Measurements from ENCODE around the gene HTR3B. TPM values are rescaled to one million over a fixed set of nuclear protein-coding genes. Genes with fewer than 3 reads are reported as not detected.

Gene HTR3B
- total RNA-seq, 3 donors from 2014 or later = not detected

- no peak overlapping the region for H3K4me3 ChIP-seq
- H3K4me1 ChIP-seq (ENCODE audit: low read depth) = no peaks in the 10 kb centered on the region
- no peaks in the 10 kb centered on the region for H3K36me3 ChIP-seq (ENCODE audit: low read depth)
- H3K9me3 ChIP-seq = no peaks in the 10 kb centered on the region
- TF ChIP-seq CTCF (IDR thresholded peaks at IDR 0.05) = no peak
- no peak for ATAC-seq
- intact Hi-C loops (cut with DNase I, micrococcal nuclease) = no loop called here
- DNase-seq = peak in 1 of 3 donors; percentile 5
Observed at GRCh38 chr11:113952588-113952987, 48.0 kb downstream of the HTR3B start.

- DNase-seq (no peak), ATAC-seq (no peak)
- Histone ChIP-seq H3K36me3 (ENCODE audit: low read depth) (no peaks in the 10 kb centered on the region), H3K4me1 (ENCODE audit: low read depth) (no peaks in the 10 kb centered on the region), H3K4me3 (no peak overlapping the region), H3K9me3 (no peaks in the 10 kb centered on the region)
- intact Hi-C loops (cut with DNase I, micrococcal nuclease) = no loop called here
- TF ChIP-seq CTCF (IDR thresholded peaks at IDR 0.05) = no peak
Observed at GRCh38 chr11:113954235-113954634, 49.6 kb downstream of the HTR3B start.

- Histone ChIP-seq H3K4me3 (no peak overlapping the region), H3K36me3 (ENCODE audit: low read depth) (no peaks in the 10 kb centered on the region), H3K9me3 (no peaks in the 10 kb centered on the region), H3K4me1 (ENCODE audit: low read depth) (no peaks in the 10 kb centered on the region)
- TF ChIP-seq CTCF (IDR thresholded peaks at IDR 0.05) = no peak
- intact Hi-C loops (cut with DNase I, micrococcal nuclease) = no loop called here
- ATAC-seq (no peak), DNase-seq (no peak)
Observed at GRCh38 chr11:113956986-113957385, 52.4 kb downstream of the HTR3B start.

- TF ChIP-seq CTCF (IDR thresholded peaks at IDR 0.05) = no peak
- Histone ChIP-seq H3K4me1 (ENCODE audit: low read depth) (no peaks in the 10 kb centered on the region), H3K4me3 (no peak overlapping the region), H3K36me3 (ENCODE audit: low read depth) (no peaks in the 10 kb centered on the region), H3K9me3 (no peaks in the 10 kb centered on the region)
- intact Hi-C loops (cut with DNase I, micrococcal nuclease) = no loop called here
- no peak for ATAC-seq
- no peak for DNase-seq
Observed at GRCh38 chr11:113960702-113961330, 56.2 kb downstream of the HTR3B start.

GRCh38 chr11:113967361-113967760 lies 62.8 kb downstream of the HTR3B start:
- ATAC-seq = no peak
- intact Hi-C loops (cut with DNase I, micrococcal nuclease) = no loop called here
- Histone ChIP-seq H3K36me3 (ENCODE audit: low read depth) (no peaks in the 10 kb centered on the region), H3K4me3 (no peak overlapping the region), H3K9me3 (no peaks in the 10 kb centered on the region), H3K4me1 (ENCODE audit: low read depth) (no peaks in the 10 kb centered on the region)
- DNase-seq = no peak
- no peak for TF ChIP-seq CTCF (IDR thresholded peaks at IDR 0.05)

Measured in mucosa of descending colon (tissue), 3 donors.